Heart right ventricle (tissue), 16 donors: Measurements from ENCODE around the gene SART1. TPM values are rescaled to one million over a fixed set of nuclear protein-coding genes. Genes with fewer than 3 reads are reported as not detected.
"Not testable (repeated sequence)": the region's sequence is repeated elsewhere in the genome, so short reads cannot be mapped to it uniquely, and the experiment has no call there.

ENCODE experiments used
- ATAC-seq, 8 donors: fragments of 200-7000 bp; cut with Tn5 transposase; one replicate each; pipeline ENCODE4 v1.9.1; 2020; ENCODE audit warnings: mild to moderate bottlenecking in 8 of 8, moderate library complexity in 8 of 8, moderate number of reproducible peaks in 1 of 8
- DNase-seq, 2 donors: peaks; one replicate each; pipeline ENCODE4 v3.0.0-alpha.2; 2020
- H3K27ac ChIP-seq, 10 donors: fragments of 200-600 bp; sonication (generic) in 2 of 10; one replicate each; pipeline versions ENCODE4 v1.5.0 to v1.8.0; 2020 to 2022; ENCODE audit warnings: mild to moderate bottlenecking in 3 of 10
- H3K27me3 ChIP-seq, 7 donors: fragments of 200-600 bp; one replicate each; pipeline ENCODE4 v1.8.0; 2021 to 2022; ENCODE audit warnings: mild to moderate bottlenecking in 2 of 7
- H3K36me3 ChIP-seq, 9 donors: fragments of 200-600 bp; sonication (generic) in 1 of 9; one replicate each; pipeline versions ENCODE4 v1.5.0 to v1.8.0; 2020 to 2022; ENCODE audit warnings: mild to moderate bottlenecking in 2 of 9
- H3K4me1 ChIP-seq, 9 donors: fragments of 200-600 bp; sonication (generic) in 1 of 9; one replicate each; pipeline versions ENCODE4 v1.5.0 to v1.8.0; 2020 to 2022; ENCODE audit warnings: mild to moderate bottlenecking in 4 of 9
- H3K4me3 ChIP-seq, 10 donors: fragments of 200-600 bp; sonication (generic) in 2 of 10; one replicate each; pipeline versions ENCODE4 v1.5.0 to v1.8.0; 2020 to 2022; ENCODE audit warnings: mild to moderate bottlenecking in 7 of 10, moderate library complexity in 2 of 10
- H3K9me3 ChIP-seq, 11 donors: fragments of 200-600 bp in 10 of 11; sonication (generic) in 2 of 11; one replicate each; pipeline versions ENCODE4 v1.5.0 to v1.8.0; 2013 to 2022; ENCODE audit warnings: mild to moderate bottlenecking in 2 of 11, control low read depth in 1 of 11, moderate library complexity in 1 of 11
- CTCF ChIP-seq, 9 donors: fragments of 200-600 bp; sonication (generic) in 2 of 9; IDR thresholded peaks; one replicate each; pipeline versions ENCODE4 v1.5.0 to v1.8.0; 2021 to 2022; ENCODE audit warnings: antibody characterized with exemption in 9 of 9, mild to moderate bottlenecking in 5 of 9, moderate library complexity in 1 of 9
- WGBS, 2 donors: extraction: QIAGEN DNeasy Blood & Tissue Kit; methylation state at CpG; one replicate each; pipeline ENCODE4 v1.1.7; 2013; ENCODE audit warnings: inconsistent platforms in 1 of 2; 5-methylcytosine and 5-hydroxymethylcytosine counted together
- intact Hi-C, 10 donors: fragments of 100-400 bp; cut with DNase I; formaldehyde crosslinking; loops; one replicate each; pipeline versions ENCODE4 v1.11.1 to v1.14.2; 2022
- polyA plus RNA-seq, 2 donors: library from polyadenylated mRNA; stranded (reverse); fragments of 200-250 nt; gene quantifications; one replicate each; pipeline ENCODE4 v1.2.3, GENCODE V29; 2013
- total RNA-seq, 10 donors: library from RNA; stranded (reverse); fragmentation: NEBNext Ultra II Directional in 3 of 10; extraction: Animal tissue kit (Norgen Biotek cat#: 25700) in 3 of 10; gene quantifications; one replicate each; pipeline versions ENCODE4 v1.2.1 to v1.2.4, GENCODE V29; 2021 to 2023
- donor health status: Arrhythmogenic right ventricular cardiomyopathy.
- donor health status: ischemic (EF 13 %, LVEDD 7.1; RV severe dilation, severe dysfunction).
- donor health status: healthy with polysubstance abuse.
- donor health status: DM: no; HTN: yes; CAD: no.
- donor health status: DM: no; HTN: no; CAD: no.
- donor health status: ischemic (EF 25% LVEDD 6.9; RV normal size, moderate dysfunction).
- donor health status: ischemic (EF 25% LVEDD 5.7; RV mildly dilated, moderate dysfunction).
- donor health status: healthy.
- donor health status: DM: yes; HTN: yes; CAD: no.
- donor health status: Ischemic cardiomyopathy.
- donor health status: ischemic (EF 35%, LVEDD 5.7; RV mildly dilated, moderate dysfunction).
- donor health status: nonischemic (EF 11% LVEDD 7.7; RV severe dilation, severe dysfunction).
- donor health status: DM: yes; HTN: yes; CAD: no.
- donor health status: PGD.
- donor health status: ischemic (EF 29% LVEDD 5.4; RV normal size, mild dysfunction).
- donor health status: nonischemic (EF 23%, LVEDD 6.1; RV moderate dilation, normal function).

SART1 gene
- total and polyA plus RNA-seq, 12 donors, result 26.2 to 160 (median 33.5) TPM

- Histone ChIP-seq H3K27ac (no peak overlapping the region), H3K27me3 (peaks cover 0 to 11% (median 6%) of the 10 kb centered on the region in 7 donors), H3K9me3 (no peaks in the 10 kb centered on the region), H3K4me1 (peaks cover 0 to 9% (median 0%) of the 10 kb centered on the region in 9 donors), H3K36me3 (no peaks in the 10 kb centered on the region), H3K4me3 (no peak overlapping the region)
- intact Hi-C loops, result no loop called here
- 82 to 86% methylated on average over 11 of the region's 11 CpGs for WGBS, 2 donors
- DNase-seq, result no peak
- TF ChIP-seq CTCF (IDR thresholded peaks at IDR 0.05), result no peak
- ATAC-seq, result no peak
Observed at GRCh38 chr11:65945941-65946558, 15.5 kb upstream of the SART1 start.

- Histone ChIP-seq H3K9me3 (no peaks in the 10 kb centered on the region), H3K4me1 (peaks cover 0 to 4% (median 0%) of the 10 kb centered on the region in 9 donors), H3K36me3 (no peaks in the 10 kb centered on the region), H3K27ac (no peak overlapping the region), H3K4me3 (no peak overlapping the region), H3K27me3 (peaks cover 0 to 10% (median 6%) of the 10 kb centered on the region in 7 donors)
- 82 to 85% methylated on average over 4 of the region's 4 CpGs for WGBS, 2 donors
- ATAC-seq (no peak), DNase-seq (no peak)
- intact Hi-C loops, result no loop called here
- no peak for TF ChIP-seq CTCF (IDR thresholded peaks at IDR 0.05)
Observed at GRCh38 chr11:65946655-65947054, 14.9 kb upstream of the SART1 start.

- Histone ChIP-seq H3K27ac (no peak overlapping the region), H3K4me1 (no peaks in the 10 kb centered on the region), H3K36me3 (no peaks in the 10 kb centered on the region), H3K4me3 (no peak overlapping the region), H3K9me3 (no peaks in the 10 kb centered on the region), H3K27me3 (peaks cover 0 to 10% (median 6%) of the 10 kb centered on the region in 7 donors)
- ATAC-seq (no peak), DNase-seq (no peak)
- no peak for TF ChIP-seq CTCF (IDR thresholded peaks at IDR 0.05)
- intact Hi-C loops, result no loop called here
- 39 to 46% methylated on average over 13 of the region's 13 CpGs for WGBS, 2 donors
Observed at GRCh38 chr11:65947133-65947532, 14.4 kb upstream of the SART1 start.

GRCh38 chr11:65947603-65948125 lies 13.9 kb upstream of the SART1 start:
- ATAC-seq, result no peak
- Histone ChIP-seq H3K9me3 (no peaks in the 10 kb centered on the region), H3K27ac (no peak overlapping the region), H3K4me1 (no peaks in the 10 kb centered on the region), H3K36me3 (no peaks in the 10 kb centered on the region), H3K4me3 (no peak overlapping the region), H3K27me3 (peaks cover 0 to 10% (median 6%) of the 10 kb centered on the region in 7 donors)
- 83 to 85% methylated on average over 12 of the region's 12 CpGs for WGBS, 2 donors
- TF ChIP-seq CTCF (IDR thresholded peaks at IDR 0.05), result no peak
- DNase-seq, result no peak
- intact Hi-C loops, result no loop called here

GRCh38 chr11:65950711-65951110 lies 10.8 kb upstream of the SART1 start:
- 98 to 99% methylated on average over 5 of the region's 5 CpGs for WGBS, 2 donors
- H3K9me3 ChIP-seq, H3K36me3 ChIP-seq, DNase-seq, ATAC-seq, H3K4me3 ChIP-seq, H3K27ac ChIP-seq, intact Hi-C loops, H3K4me1 ChIP-seq: not testable (repeated sequence)
- H3K27me3 ChIP-seq, result peaks cover 0 to 25% (median 8%) of the 10 kb centered on the region in 7 donors

GRCh38 chr11:65951641-65952040 lies 9.9 kb upstream of the SART1 start:
- WGBS, 2 donors, result 51 to 59% methylated on average over 3 of the region's 3 CpGs

More at GRCh38 chr11:65951641-65952040, 9.9 kb upstream of the SART1 start:
- intact Hi-C loops, H3K4me3 ChIP-seq, ATAC-seq, H3K36me3 ChIP-seq, H3K9me3 ChIP-seq, H3K4me1 ChIP-seq, DNase-seq, H3K27ac ChIP-seq: not testable (repeated sequence)
- H3K27me3 ChIP-seq, result peaks cover 0 to 25% (median 8%) of the 10 kb centered on the region in 7 donors
